ENCODE measurements around the gene KISS1.

KISS1 gene

GRCh38 chr1:204211046-204211445 lies 14.8 kb upstream of the KISS1 start:
- no peak overlapping the region for H3K4me3 ChIP-seq (ENCODE audit: low read depth, low read length)
- no peak for DNase-seq (ENCODE audit: low read depth)
- TF ChIP-seq, protein P1, sequence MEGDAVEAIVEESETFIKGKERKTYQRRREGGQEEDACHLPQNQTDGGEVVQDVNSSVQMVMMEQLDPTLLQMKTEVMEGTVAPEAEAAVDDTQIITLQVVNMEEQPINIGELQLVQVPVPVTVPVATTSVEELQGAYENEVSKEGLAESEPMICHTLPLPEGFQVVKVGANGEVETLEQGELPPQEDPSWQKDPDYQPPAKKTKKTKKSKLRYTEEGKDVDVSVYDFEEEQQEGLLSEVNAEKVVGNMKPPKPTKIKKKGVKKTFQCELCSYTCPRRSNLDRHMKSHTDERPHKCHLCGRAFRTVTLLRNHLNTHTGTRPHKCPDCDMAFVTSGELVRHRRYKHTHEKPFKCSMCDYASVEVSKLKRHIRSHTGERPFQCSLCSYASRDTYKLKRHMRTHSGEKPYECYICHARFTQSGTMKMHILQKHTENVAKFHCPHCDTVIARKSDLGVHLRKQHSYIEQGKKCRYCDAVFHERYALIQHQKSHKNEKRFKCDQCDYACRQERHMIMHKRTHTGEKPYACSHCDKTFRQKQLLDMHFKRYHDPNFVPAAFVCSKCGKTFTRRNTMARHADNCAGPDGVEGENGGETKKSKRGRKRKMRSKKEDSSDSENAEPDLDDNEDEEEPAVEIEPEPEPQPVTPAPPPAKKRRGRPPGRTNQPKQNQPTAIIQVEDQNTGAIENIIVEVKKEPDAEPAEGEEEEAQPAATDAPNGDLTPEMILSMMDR (IDR thresholded peaks at IDR 0.05; ENCODE audit: control insufficient read depth, extremely low read depth, insufficient read depth): no peak

DNA sequence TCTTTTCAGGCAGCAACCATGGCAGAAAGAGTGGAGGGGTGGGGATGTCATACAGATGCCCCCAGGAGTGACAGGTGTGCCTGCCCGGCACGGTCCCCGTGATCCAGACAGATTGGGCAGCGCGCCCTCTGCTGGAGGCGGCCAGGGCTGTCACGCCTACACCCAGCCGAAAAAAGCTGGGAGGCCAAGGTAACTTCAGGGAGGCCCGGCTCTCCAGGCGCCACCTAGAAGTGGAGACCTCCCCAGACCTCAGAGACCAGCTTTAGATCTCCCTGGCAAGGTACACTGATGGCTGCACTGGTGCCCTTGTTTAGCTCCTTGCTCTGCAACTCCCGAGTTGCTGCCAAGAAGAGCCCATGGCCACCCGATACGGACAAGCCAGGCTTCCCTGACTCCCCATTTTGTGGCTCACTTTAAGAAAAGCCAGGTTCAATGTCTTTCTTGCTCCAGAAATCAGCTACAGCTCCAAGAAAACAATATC lies 10.9 kb upstream of the KISS1 start:
- H3K4me3 ChIP-seq (ENCODE audit: low read depth, low read length): no peak overlapping the region
- DNase-seq (ENCODE audit: low read depth): no peak
- TF ChIP-seq, protein P1 (IDR thresholded peaks at IDR 0.05; ENCODE audit: control insufficient read depth, extremely low read depth, insufficient read depth): peak; percentile 97

- TF ChIP-seq, protein P1 (IDR thresholded peaks at IDR 0.05; ENCODE audit: control insufficient read depth, extremely low read depth, insufficient read depth): peak; percentile 18; the same call in 1 of the 2 replicates
- DNase-seq (ENCODE audit: low read depth): no peak
- no peak overlapping the region for H3K4me3 ChIP-seq (ENCODE audit: low read depth, low read length)
Measured at GRCh38 chr1:204206121-204206520, 9.8 kb upstream of the KISS1 start.

DNA sequence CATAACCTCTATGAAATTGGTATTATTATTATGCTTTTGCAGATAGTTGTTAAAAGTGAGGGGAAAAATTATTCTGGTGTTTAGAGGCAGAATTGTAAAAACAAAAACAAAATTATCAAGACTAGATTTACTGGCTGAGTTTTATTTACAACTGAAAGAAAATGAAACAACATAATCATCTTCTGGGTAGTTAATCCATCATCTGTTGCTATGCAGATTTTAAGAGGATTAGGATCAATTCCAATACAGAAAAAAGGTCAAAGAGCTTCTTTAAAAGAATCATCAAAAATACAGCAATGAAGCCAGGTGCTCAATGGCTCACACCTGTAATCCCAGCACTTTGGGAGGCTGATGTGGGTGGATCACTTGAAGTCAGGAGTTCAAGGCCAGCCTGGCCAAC lies 9.2 kb upstream of the KISS1 start:
- H3K4me3 ChIP-seq (ENCODE audit: low read depth, low read length): no peak overlapping the region
- TF ChIP-seq, protein P1 (IDR thresholded peaks at IDR 0.05; ENCODE audit: control insufficient read depth, extremely low read depth, insufficient read depth): no peak
- no peak for DNase-seq (ENCODE audit: low read depth)

- DNase-seq (ENCODE audit: low read depth): no peak
- no peak overlapping the region for H3K4me3 ChIP-seq (ENCODE audit: low read depth, low read length)
Measured at GRCh38 chr1:204204944-204205343, 8.7 kb upstream of the KISS1 start.

GRCh38 chr1:204203206-204203767 lies 7.0 kb upstream of the KISS1 start:
- DNase-seq (ENCODE audit: low read depth): no peak
- no peak overlapping the region for H3K4me3 ChIP-seq (ENCODE audit: low read depth, low read length)
- TF ChIP-seq, protein P1 (IDR thresholded peaks at IDR 0.05; ENCODE audit: control insufficient read depth, extremely low read depth, insufficient read depth): no peak

More at GRCh38 chr1:204204944-204205343, 8.7 kb upstream of the KISS1 start:
- TF ChIP-seq, protein P1 (IDR thresholded peaks at IDR 0.05; ENCODE audit: control insufficient read depth, extremely low read depth, insufficient read depth): no peak

DNA sequence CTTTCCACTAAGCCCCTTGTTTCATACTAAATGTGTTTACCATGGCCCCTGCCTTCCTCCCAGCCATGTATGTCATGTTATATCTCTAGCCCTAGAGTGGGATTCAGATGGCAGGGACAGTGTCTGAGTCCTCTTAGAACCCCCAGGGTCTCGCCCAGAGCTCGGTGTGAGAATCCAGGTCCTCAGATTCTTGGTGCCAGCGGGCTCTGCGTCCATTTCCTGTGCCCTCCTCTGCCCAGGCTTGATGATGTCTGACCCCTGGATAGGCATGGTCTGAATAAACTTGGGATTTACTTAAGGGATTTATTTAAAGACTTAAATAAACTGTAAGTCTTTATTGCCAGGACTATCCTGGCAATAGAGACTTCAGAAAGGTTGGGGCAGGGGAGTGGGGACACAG lies 6.2 kb upstream of the KISS1 start:
- DNase-seq (ENCODE audit: low read depth): no peak
- no peak overlapping the region for H3K4me3 ChIP-seq (ENCODE audit: low read depth, low read length)
- TF ChIP-seq, protein P1 (IDR thresholded peaks at IDR 0.05; ENCODE audit: control insufficient read depth, extremely low read depth, insufficient read depth): no peak
